Endothelial cell of umbilical vein (primary cell): ENCODE measurements around the gene BNC2.

ENCODE experiments used
- EZH2 ChIP-seq: IDR thresholded peaks from 2 replicates; pipeline ENCODE4 v1.6.1; 2012; ENCODE audit warnings: borderline replicate concordance, low read depth, mild to moderate bottlenecking, moderate library complexity, low read length, inconsistent platforms; ENCODE audit not compliant: severe bottlenecking
- FOS ChIP-seq: IDR thresholded peaks from 2 replicates; pipeline ENCODE4 v1.6.1; 2011; ENCODE audit warnings: mild to moderate bottlenecking, low read length, moderate library complexity, borderline replicate concordance; ENCODE audit not compliant: insufficient read depth
- GATA2 ChIP-seq: IDR thresholded peaks from 2 replicates; pipeline ENCODE4 v1.7.0; 2011; ENCODE audit warnings: low read depth, mild to moderate bottlenecking, moderate library complexity, mixed read lengths, low read length; ENCODE audit not compliant: insufficient read length, insufficient read depth
- POLR2A ChIP-seq: IDR thresholded peaks from 2 replicates; pipeline ENCODE4 v1.6.1; 2012; ENCODE audit warnings: low read depth, mild to moderate bottlenecking, control low read depth, low read length
- POLR2AphosphoS5 ChIP-seq: IDR thresholded peaks from 2 replicates; pipeline ENCODE4 v1.6.1; 2012; ENCODE audit warnings: low read depth, mild to moderate bottlenecking, control low read depth, low read length, moderate library complexity; ENCODE audit not compliant: insufficient read depth
- TF ChIP-seq, protein P1 (sequence below), 2 donors: IDR thresholded peaks; 1 replicate in 1 of 2; 2 replicates in 1 of 2; pipeline ENCODE4 v1.5.1; 2011; ENCODE audit warnings: low read length in 2 of 2, mild to moderate bottlenecking in 2 of 2, moderate library complexity in 2 of 2, control low read depth in 1 of 2, inconsistent platforms in 1 of 2, low read depth in 1 of 2; ENCODE audit not compliant: insufficient read depth in 1 of 2; ENCODE audit errors: extremely low read depth in 1 of 2
- TF ChIP-seq, protein P2 (sequence below): IDR thresholded peaks from 2 replicates; pipeline ENCODE4 v1.6.1; 2011; ENCODE audit not compliant: insufficient read depth, insufficient read length

DNA sequence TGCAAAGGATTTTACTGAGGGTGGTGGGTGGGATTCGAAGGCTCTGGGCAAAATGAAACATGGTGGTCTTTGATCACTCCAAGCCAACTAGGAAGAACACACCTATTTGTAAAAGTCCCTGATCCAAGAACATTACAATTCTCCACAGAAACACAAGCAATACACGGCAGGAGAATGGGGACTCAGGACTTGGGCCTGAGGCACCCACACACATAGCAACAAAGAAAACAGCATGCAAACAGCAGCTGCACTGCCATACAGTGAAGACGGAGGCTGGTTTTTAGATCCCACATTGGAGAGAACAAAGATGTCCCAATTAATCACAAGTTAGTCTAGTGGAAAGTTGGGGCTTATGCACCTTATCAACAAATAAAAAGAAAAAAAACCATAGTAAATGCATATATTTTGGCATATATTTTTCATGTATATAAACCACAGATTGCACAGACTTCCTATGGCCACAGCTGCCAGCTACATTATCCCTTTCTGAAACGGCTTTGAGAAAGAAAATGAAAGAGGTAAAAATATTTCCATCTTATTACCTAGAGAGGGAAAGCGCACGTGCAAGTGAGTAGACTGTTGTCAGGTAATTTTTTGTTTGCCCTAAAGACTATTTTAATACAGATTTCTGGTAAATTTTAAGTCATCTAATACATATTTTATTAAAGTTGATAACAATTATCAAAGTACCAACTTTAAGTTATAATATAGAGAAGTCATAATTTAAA is 410.9 kb downstream of the BNC2 start:
- TF ChIP-seq, protein P1, sequence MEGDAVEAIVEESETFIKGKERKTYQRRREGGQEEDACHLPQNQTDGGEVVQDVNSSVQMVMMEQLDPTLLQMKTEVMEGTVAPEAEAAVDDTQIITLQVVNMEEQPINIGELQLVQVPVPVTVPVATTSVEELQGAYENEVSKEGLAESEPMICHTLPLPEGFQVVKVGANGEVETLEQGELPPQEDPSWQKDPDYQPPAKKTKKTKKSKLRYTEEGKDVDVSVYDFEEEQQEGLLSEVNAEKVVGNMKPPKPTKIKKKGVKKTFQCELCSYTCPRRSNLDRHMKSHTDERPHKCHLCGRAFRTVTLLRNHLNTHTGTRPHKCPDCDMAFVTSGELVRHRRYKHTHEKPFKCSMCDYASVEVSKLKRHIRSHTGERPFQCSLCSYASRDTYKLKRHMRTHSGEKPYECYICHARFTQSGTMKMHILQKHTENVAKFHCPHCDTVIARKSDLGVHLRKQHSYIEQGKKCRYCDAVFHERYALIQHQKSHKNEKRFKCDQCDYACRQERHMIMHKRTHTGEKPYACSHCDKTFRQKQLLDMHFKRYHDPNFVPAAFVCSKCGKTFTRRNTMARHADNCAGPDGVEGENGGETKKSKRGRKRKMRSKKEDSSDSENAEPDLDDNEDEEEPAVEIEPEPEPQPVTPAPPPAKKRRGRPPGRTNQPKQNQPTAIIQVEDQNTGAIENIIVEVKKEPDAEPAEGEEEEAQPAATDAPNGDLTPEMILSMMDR (IDR thresholded peaks at IDR 0.05; ENCODE audit: extremely low read depth in 1 of 2, insufficient read depth in 1 of 2, low read depth in 1 of 2, low read length in 2 of 2) = no peak
- TF ChIP-seq EZH2 = no peak
- TF ChIP-seq GATA2 = no peak
- no peak for TF ChIP-seq POLR2AphosphoS5
- TF ChIP-seq POLR2A = no peak
- no peak for TF ChIP-seq FOS
- TF ChIP-seq, protein P2, sequence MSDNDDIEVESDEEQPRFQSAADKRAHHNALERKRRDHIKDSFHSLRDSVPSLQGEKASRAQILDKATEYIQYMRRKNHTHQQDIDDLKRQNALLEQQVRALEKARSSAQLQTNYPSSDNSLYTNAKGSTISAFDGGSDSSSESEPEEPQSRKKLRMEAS = no peak
